ENCODE data around the gene SMS.

DNA sequence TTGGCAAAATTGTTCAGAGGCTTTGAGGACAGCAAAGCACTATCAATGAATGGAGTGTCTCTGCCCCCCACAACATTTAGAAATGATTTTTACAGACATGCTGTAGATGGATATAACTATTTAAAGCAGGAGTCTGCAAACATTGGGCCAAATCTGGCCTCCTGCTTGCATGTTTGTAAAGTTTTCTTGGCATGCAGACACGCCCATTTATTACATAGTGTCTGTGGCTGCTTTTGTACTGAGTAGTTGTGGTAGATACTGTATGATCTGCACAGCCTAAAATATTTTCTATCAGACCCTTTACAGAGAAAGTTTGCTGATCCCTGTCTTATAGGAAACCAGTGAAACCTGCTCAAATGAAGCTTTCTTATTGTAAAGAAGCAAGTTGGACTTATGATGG, 46.1 kb downstream of the SMS start:
- TF ChIP-seq POLR2A (IDR thresholded peaks at IDR 0.05): no peak
- no peak for TF ChIP-seq EP300 (IDR thresholded peaks at IDR 0.05)
